Mucosa of descending colon (tissue), 3 donors: ENCODE results near the gene ZKSCAN2. TPM values are rescaled to one million over a fixed set of nuclear protein-coding genes. Genes with fewer than 3 reads are reported as not detected.

ENCODE experiments used
- ATAC-seq: fragments of 200-7000 bp; cut with Tn5 transposase; one replicate; pipeline ENCODE4 v1.9.1; 2020; ENCODE audit warnings: mild to moderate bottlenecking, moderate library complexity
- DNase-seq, 3 donors: peaks; one replicate each; pipeline ENCODE4 v3.0.0-alpha.2; 2020
- H3K36me3 ChIP-seq: fragments of 200-600 bp; one replicate; pipeline ENCODE4 v1.8.0; 2021; ENCODE audit warnings: low read depth, mild to moderate bottlenecking
- H3K4me1 ChIP-seq: fragments of 200-600 bp; one replicate; pipeline ENCODE4 v1.8.0; 2021; ENCODE audit warnings: low read depth, mild to moderate bottlenecking
- H3K4me3 ChIP-seq: fragments of 200-600 bp; one replicate; pipeline ENCODE4 v1.8.0; 2021; ENCODE audit warnings: mild to moderate bottlenecking
- H3K9me3 ChIP-seq: fragments of 200-600 bp; one replicate; pipeline ENCODE4 v1.8.0; 2021; ENCODE audit warnings: mild to moderate bottlenecking
- CTCF ChIP-seq: fragments of 200-600 bp; IDR thresholded peaks from one replicate; pipeline ENCODE4 v1.8.0; 2022; ENCODE audit warnings: antibody characterized with exemption, mild to moderate bottlenecking
- intact Hi-C, 2 donors: fragments of 100-400 bp; cut with DNase I in 1 of 2; cut with micrococcal nuclease in 1 of 2; formaldehyde crosslinking; loops; one replicate each; pipeline versions ENCODE4 v1.11.0 to v1.11.1; 2022; cut with DNase I, micrococcal nuclease
- total RNA-seq, 3 donors: library from RNA; stranded (reverse); fragmentation: NEBNext Ultra II Directional in 2 of 3; extraction: Animal tissue kit (Norgen Biotek cat#: 25700) in 2 of 3; gene quantifications; one replicate each; pipeline versions ENCODE4 v1.2.1 to v1.2.4, GENCODE V29; 2021 to 2023
- donor health status: DM: no; HTN: no; CAD: no; lungs with moderate emphysema.
- donor health status: DM: no; HTN: no; CAD: no.
- donor health status: DM: no; HTN: yes; CAD: no.

The ZKSCAN2 gene
- total RNA-seq, 3 donors from 2014 or later = 2.1 to 5.9 (median 2.2) TPM

- Histone ChIP-seq H3K36me3 (no peaks in the 10 kb centered on the region), H3K4me3 (no peak overlapping the region), H3K4me1 (peaks cover 19% of the 10 kb centered on the region), H3K9me3 (no peaks in the 10 kb centered on the region)
- TF ChIP-seq CTCF = no peak
- ATAC-seq = no peak
- no peak for DNase-seq
- intact Hi-C loops = no loop called here
These were observed 4.3 kb downstream of the ZKSCAN2 start for GRCh38 chr16:25253322-25253721.

- no peaks in the 10 kb centered on the region for H3K36me3 ChIP-seq
- no peak for TF ChIP-seq CTCF
- H3K4me1 ChIP-seq = peaks cover 2% of the 10 kb centered on the region
- no peak overlapping the region for H3K4me3 ChIP-seq
- intact Hi-C loops = no loop called here
- peaks cover 6% of the 10 kb centered on the region for H3K9me3 ChIP-seq
- ATAC-seq (no peak), DNase-seq (no peak)
These were observed 7.2 kb downstream of the ZKSCAN2 start for GRCh38 chr16:25250467-25250866.

GRCh38 chr16:25235991-25236390 is 21.7 kb downstream of the ZKSCAN2 start:
- Histone ChIP-seq H3K4me1 (no peaks in the 10 kb centered on the region), H3K9me3 (no peaks in the 10 kb centered on the region), H3K36me3 (no peaks in the 10 kb centered on the region), H3K4me3 (no peak overlapping the region)
- DNase-seq (no peak), ATAC-seq (no peak)
- no peak for TF ChIP-seq CTCF
- intact Hi-C loops = loop anchor here in 1 of 2 donors (10.0 kb wide), 1 partner anchor 181 kb away; no protein-coding TSS in a partner anchor

- DNase-seq = no peak
- intact Hi-C loops = loop anchor here (10.0 kb wide), 2 partner anchors 104 to 174 kb away; no protein-coding TSS in a partner anchor
- no peak overlapping the region for H3K4me3 ChIP-seq
- no peaks in the 10 kb centered on the region for H3K36me3 ChIP-seq
- TF ChIP-seq CTCF = no peak
- H3K4me1 ChIP-seq = no peaks in the 10 kb centered on the region
- H3K9me3 ChIP-seq = no peaks in the 10 kb centered on the region
- no peak for ATAC-seq
These were observed 29.3 kb downstream of the ZKSCAN2 start for GRCh38 chr16:25228372-25228771.

GRCh38 chr16:25224731-25225319 is 32.8 kb downstream of the ZKSCAN2 start:
- Histone ChIP-seq H3K4me3 (no peak overlapping the region), H3K9me3 (no peaks in the 10 kb centered on the region), H3K4me1 (peaks cover 5% of the 10 kb centered on the region), H3K36me3 (no peaks in the 10 kb centered on the region)
- ATAC-seq (no peak), DNase-seq (no peak)
- TF ChIP-seq CTCF = no peak
- intact Hi-C loops = loop anchor here (10.0 kb wide), 2 partner anchors 100 to 170 kb away; no protein-coding TSS in a partner anchor

GRCh38 chr16:25223964-25224363 is 33.7 kb downstream of the ZKSCAN2 start:
- no peak for ATAC-seq
- peaks cover 5% of the 10 kb centered on the region for H3K4me1 ChIP-seq
- intact Hi-C loops = loop anchor here (10.0 kb wide), 2 partner anchors 99 to 169 kb away; no protein-coding TSS in a partner anchor
- no peak for DNase-seq
- H3K9me3 ChIP-seq = no peaks in the 10 kb centered on the region
- H3K4me3 ChIP-seq = no peak overlapping the region
- H3K36me3 ChIP-seq = no peaks in the 10 kb centered on the region
- TF ChIP-seq CTCF = no peak
